GM10266 (cell line): ENCODE measurements around the gene ZGLP1.

Experiments used
- DNase-seq: peaks from one replicate; pipeline ENCODE4 v3.0.0; 2012; ENCODE audit errors: extremely low spot score
- CTCF ChIP-seq: IDR thresholded peaks from 2 replicates; pipeline ENCODE4 v1.5.1; 2012; ENCODE audit warnings: mild to moderate bottlenecking, low read depth; ENCODE audit not compliant: control insufficient read depth, insufficient read depth; ENCODE audit errors: missing control alignments

Gene ZGLP1

GRCh38 chr19:10268071-10268470, 41.5 kb downstream of the ZGLP1 start:
- no peak for TF ChIP-seq CTCF
- no peak for DNase-seq

GRCh38 chr19:10266706-10267105, 42.9 kb downstream of the ZGLP1 start:
- DNase-seq: no peak
- TF ChIP-seq CTCF: no peak

GRCh38 chr19:10262771-10263170, 46.8 kb downstream of the ZGLP1 start:
- DNase-seq: no peak
- no peak for TF ChIP-seq CTCF

- no peak for TF ChIP-seq CTCF
- DNase-seq: no peak
Measured at GRCh38 chr19:10260141-10260584, 49.5 kb downstream of the ZGLP1 start.

GRCh38 chr19:10259162-10259905, 50.3 kb downstream of the ZGLP1 start:
- TF ChIP-seq CTCF: peak; percentile 76

GRCh38 chr19:10258080-10258710, 51.4 kb downstream of the ZGLP1 start:
- no peak for DNase-seq
- TF ChIP-seq CTCF: no peak

More at GRCh38 chr19:10259162-10259905, 50.3 kb downstream of the ZGLP1 start:
- DNase-seq: peak; percentile 83

- DNase-seq: no peak
- TF ChIP-seq CTCF: no peak
Measured at GRCh38 chr19:10256970-10257615, 52.5 kb downstream of the ZGLP1 start.
